Parathyroid adenoma (tissue), 2 donors: ENCODE data around the gene UGT1A8.
"Not testable (repeated sequence)": the region's sequence is repeated elsewhere in the genome, so short reads cannot be mapped to it uniquely, and the experiment has no call there.

ENCODE experiments used
- H2AFZ ChIP-seq: fragments of 300-600 bp; sonication (generic); one replicate; pipeline ENCODE4 v1.7.0; 2017; ENCODE audit warnings: antibody characterized with exemption, mild to moderate bottlenecking
- H3K27ac ChIP-seq: fragments of 300-600 bp; sonication (generic); one replicate; pipeline ENCODE4 v1.7.0; 2017
- H3K27me3 ChIP-seq: fragments of 300-600 bp; sonication (generic); one replicate; pipeline ENCODE4 v1.7.0; 2017; ENCODE audit warnings: low read length; ENCODE audit not compliant: control insufficient read depth, insufficient read depth
- H3K36me3 ChIP-seq: fragments of 300-600 bp; sonication (generic); one replicate; pipeline ENCODE4 v1.7.0; 2017; ENCODE audit warnings: low read length; ENCODE audit not compliant: control insufficient read depth, insufficient read depth
- H3K4me1 ChIP-seq: fragments of 300-600 bp; sonication (generic); one replicate; pipeline ENCODE4 v1.7.0; 2017; ENCODE audit warnings: control low read depth
- H3K4me2 ChIP-seq: fragments of 300-600 bp; sonication (generic); one replicate; pipeline ENCODE4 v1.7.0; 2017; ENCODE audit warnings: low read length
- H3K4me3 ChIP-seq: fragments of 300-600 bp; sonication (generic); one replicate; pipeline ENCODE4 v1.7.0; 2017; ENCODE audit warnings: low read depth, low read length
- H3K79me2 ChIP-seq: fragments of 300-600 bp; sonication (generic); one replicate; pipeline ENCODE4 v1.7.0; 2017; ENCODE audit warnings: control low read depth
- H3K9ac ChIP-seq: fragments of 300-600 bp; sonication (generic); one replicate; pipeline ENCODE4 v1.7.0; 2017; ENCODE audit warnings: mild to moderate bottlenecking
- H3K9me3 ChIP-seq: fragments of 300-600 bp; sonication (generic); one replicate; pipeline ENCODE4 v1.7.0; 2017; ENCODE audit warnings: low read length; ENCODE audit not compliant: control insufficient read depth
- TF ChIP-seq, protein P1 (sequence below): fragments of 300-600 bp; sonication (generic); IDR thresholded peaks from one replicate; pipeline ENCODE4 v1.7.0; 2017; ENCODE audit warnings: antibody characterized with exemption, mild to moderate bottlenecking
- donor health status: primary hyperparathyroidism.

UGT1A8 gene

DNA sequence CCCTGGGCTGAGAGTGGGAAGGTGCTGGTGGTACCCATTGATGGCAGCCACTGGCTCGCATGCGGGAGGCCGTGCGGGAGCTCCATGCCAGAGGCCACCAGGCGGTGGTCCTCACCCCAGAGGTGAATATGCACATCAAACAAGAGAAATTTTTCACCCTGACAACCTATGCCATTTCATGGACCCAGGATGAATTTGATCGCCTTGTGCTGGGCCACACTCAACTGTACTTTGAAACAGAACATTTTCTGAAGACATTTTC is 129.8 kb downstream of the UGT1A8 start:
- H3K27me3 ChIP-seq: no peaks in the 10 kb centered on the region
- H3K4me2 ChIP-seq: no peak overlapping the region
- no peaks in the 10 kb centered on the region for H3K36me3 ChIP-seq
- no peaks in the 10 kb centered on the region for H3K9me3 ChIP-seq
- H3K79me2 ChIP-seq: no peaks in the 10 kb centered on the region
- H3K9ac ChIP-seq: no peak overlapping the region
- H3K4me1 ChIP-seq: no peaks in the 10 kb centered on the region
- H3K27ac ChIP-seq: no peak overlapping the region
- H2AFZ ChIP-seq: no peak overlapping the region
- no peak overlapping the region for H3K4me3 ChIP-seq
- TF ChIP-seq, protein P1, sequence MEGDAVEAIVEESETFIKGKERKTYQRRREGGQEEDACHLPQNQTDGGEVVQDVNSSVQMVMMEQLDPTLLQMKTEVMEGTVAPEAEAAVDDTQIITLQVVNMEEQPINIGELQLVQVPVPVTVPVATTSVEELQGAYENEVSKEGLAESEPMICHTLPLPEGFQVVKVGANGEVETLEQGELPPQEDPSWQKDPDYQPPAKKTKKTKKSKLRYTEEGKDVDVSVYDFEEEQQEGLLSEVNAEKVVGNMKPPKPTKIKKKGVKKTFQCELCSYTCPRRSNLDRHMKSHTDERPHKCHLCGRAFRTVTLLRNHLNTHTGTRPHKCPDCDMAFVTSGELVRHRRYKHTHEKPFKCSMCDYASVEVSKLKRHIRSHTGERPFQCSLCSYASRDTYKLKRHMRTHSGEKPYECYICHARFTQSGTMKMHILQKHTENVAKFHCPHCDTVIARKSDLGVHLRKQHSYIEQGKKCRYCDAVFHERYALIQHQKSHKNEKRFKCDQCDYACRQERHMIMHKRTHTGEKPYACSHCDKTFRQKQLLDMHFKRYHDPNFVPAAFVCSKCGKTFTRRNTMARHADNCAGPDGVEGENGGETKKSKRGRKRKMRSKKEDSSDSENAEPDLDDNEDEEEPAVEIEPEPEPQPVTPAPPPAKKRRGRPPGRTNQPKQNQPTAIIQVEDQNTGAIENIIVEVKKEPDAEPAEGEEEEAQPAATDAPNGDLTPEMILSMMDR: no peak

DNA sequence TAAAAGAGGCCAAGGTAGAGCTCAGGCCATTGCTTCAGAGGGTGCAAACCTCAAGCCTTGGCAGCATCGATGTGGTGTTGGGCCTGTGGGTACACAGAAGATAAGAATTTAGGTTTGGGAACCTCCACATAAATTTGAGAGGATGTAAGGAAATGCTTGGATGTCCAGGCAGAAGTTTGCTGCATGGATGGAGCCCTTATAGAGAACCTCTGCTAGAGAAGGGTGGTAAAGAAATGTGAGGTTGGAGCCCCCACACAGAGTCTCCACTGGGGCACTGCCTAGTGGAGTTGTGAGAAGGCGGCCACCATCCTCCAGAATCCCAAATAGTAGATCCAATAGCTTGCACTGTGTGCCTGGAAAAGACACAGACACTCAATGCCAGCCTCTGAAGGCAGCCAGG is 133.3 kb downstream of the UGT1A8 start:
- H3K36me3 ChIP-seq, H3K4me3 ChIP-seq, H2AFZ ChIP-seq, H3K27ac ChIP-seq, H3K79me2 ChIP-seq, H3K4me1 ChIP-seq, H3K4me2 ChIP-seq, H3K9ac ChIP-seq, H3K9me3 ChIP-seq, H3K27me3 ChIP-seq: not testable (repeated sequence)

- H3K9me3 ChIP-seq, H2AFZ ChIP-seq, H3K27ac ChIP-seq, H3K4me3 ChIP-seq, H3K4me2 ChIP-seq, H3K27me3 ChIP-seq, H3K36me3 ChIP-seq, H3K4me1 ChIP-seq, H3K79me2 ChIP-seq, H3K9ac ChIP-seq: not testable (repeated sequence)
These were observed 134.0 kb downstream of the UGT1A8 start for GRCh38 chr2:233751212-233752009.

DNA sequence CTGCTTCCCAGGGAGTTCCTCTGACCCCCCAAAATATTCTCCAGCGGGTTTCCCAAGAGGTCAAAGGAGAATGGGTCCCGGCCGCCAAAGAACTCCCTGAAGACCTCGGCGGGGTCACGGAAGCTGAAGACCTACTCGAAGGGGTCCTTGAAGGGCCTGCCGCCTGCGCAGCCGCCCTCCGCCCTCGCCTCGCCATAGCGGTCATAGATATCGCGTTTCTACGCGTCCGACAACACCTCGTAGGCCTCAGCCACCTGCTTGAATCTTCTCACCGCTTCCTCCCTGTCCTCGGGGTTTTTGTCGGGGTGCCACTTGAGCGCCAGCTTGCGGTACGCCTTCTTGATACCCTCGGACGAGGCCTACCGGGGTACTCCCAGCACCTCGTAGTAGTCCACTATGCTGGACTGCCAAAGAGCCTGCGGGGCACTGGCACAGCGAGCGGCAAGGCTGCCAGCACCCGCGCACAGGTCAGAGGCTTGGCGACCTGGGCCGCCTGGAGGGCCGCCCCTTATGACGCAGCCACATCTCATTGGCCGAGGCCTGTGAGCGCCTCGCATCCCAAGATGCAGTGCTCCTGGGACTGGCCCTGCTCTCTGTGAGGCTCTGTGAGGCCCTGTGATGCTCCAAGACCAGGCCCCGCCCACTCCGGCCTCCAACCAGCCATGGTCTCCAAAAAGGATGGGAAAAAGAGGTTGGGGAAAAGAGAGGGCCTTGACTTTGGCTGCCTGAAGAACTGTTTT is 137.6 kb downstream of the UGT1A8 start:
- TF ChIP-seq, protein P1: no peak
- Histone ChIP-seq H3K9ac (no peak overlapping the region), H3K27me3 (no peaks in the 10 kb centered on the region), H3K9me3 (no peaks in the 10 kb centered on the region), H3K79me2 (no peaks in the 10 kb centered on the region), H3K4me1 (no peaks in the 10 kb centered on the region), H3K27ac (no peak overlapping the region), H3K4me2 (no peak overlapping the region), H3K4me3 (no peak overlapping the region), H3K36me3 (no peaks in the 10 kb centered on the region), H2AFZ (no peak overlapping the region)

- H3K36me3 ChIP-seq: no peaks in the 10 kb centered on the region
- H3K4me3 ChIP-seq: no peak overlapping the region
- no peak overlapping the region for H3K4me2 ChIP-seq
- H3K79me2 ChIP-seq: no peaks in the 10 kb centered on the region
- TF ChIP-seq, protein P1: no peak
- no peak overlapping the region for H2AFZ ChIP-seq
- H3K27me3 ChIP-seq: no peaks in the 10 kb centered on the region
- no peaks in the 10 kb centered on the region for H3K4me1 ChIP-seq
- H3K27ac ChIP-seq: no peak overlapping the region
- H3K9ac ChIP-seq: no peak overlapping the region
- no peaks in the 10 kb centered on the region for H3K9me3 ChIP-seq
These were observed 139.1 kb downstream of the UGT1A8 start for GRCh38 chr2:233756429-233757081.
